Glomerular visceral epithelial cell (primary cell): Measurements from ENCODE around the gene AGAP3.

Experiments used
- DNase-seq: peaks from one replicate; pipeline ENCODE4 v3.0.0-alpha.2; 2016; ENCODE audit errors: extremely low spot score

Gene AGAP3

GRCh38 chr7:151137076-151137675 lies 50.9 kb downstream of the AGAP3 start:
- no peak for DNase-seq

- no peak for DNase-seq
Measured at GRCh38 chr7:151137791-151138152, 51.5 kb downstream of the AGAP3 start.

GRCh38 chr7:151138153-151138851 lies 52.0 kb downstream of the AGAP3 start:
- DNase-seq, result no peak

GRCh38 chr7:151139071-151139790 lies 53.0 kb downstream of the AGAP3 start:
- DNase-seq, result no peak

- DNase-seq, result no peak
Measured at GRCh38 chr7:151139791-151140190, 53.5 kb downstream of the AGAP3 start.

GRCh38 chr7:151140826-151141225 lies 54.6 kb downstream of the AGAP3 start:
- DNase-seq, result no peak

- DNase-seq, result no peak
Measured at GRCh38 chr7:151141311-151141854, 55.1 kb downstream of the AGAP3 start.

- DNase-seq, result no peak
Measured at GRCh38 chr7:151141855-151142685, 55.8 kb downstream of the AGAP3 start.

GRCh38 chr7:151142686-151143040 lies 56.4 kb downstream of the AGAP3 start:
- DNase-seq, result no peak

GRCh38 chr7:151143261-151144015 lies 57.2 kb downstream of the AGAP3 start:
- DNase-seq, result no peak

GRCh38 chr7:151144387-151144786 lies 58.1 kb downstream of the AGAP3 start:
- DNase-seq, result no peak

- DNase-seq, result no peak
Measured at GRCh38 chr7:151146761-151147160, 60.5 kb downstream of the AGAP3 start.

- DNase-seq, result no peak
Measured at GRCh38 chr7:151148319-151149259, 62.3 kb downstream of the AGAP3 start.

- no peak for DNase-seq
Measured at GRCh38 chr7:151150388-151150787, 64.1 kb downstream of the AGAP3 start.

- DNase-seq, result no peak
Measured at GRCh38 chr7:151152643-151153513, 66.6 kb downstream of the AGAP3 start.

- no peak for DNase-seq
Measured at GRCh38 chr7:151157645-151158329, 71.5 kb downstream of the AGAP3 start.

GRCh38 chr7:151161757-151162156 lies 75.5 kb downstream of the AGAP3 start:
- no peak for DNase-seq

GRCh38 chr7:151166629-151167196 lies 80.4 kb downstream of the AGAP3 start:
- DNase-seq, result no peak
